ENCODE data around the gene CLDND2. TPM values are rescaled to one million over a fixed set of nuclear protein-coding genes. Genes with fewer than 3 reads are reported as not detected.

Gene CLDND2
- polyA plus RNA-seq, 1 experiment: not detected

DNA sequence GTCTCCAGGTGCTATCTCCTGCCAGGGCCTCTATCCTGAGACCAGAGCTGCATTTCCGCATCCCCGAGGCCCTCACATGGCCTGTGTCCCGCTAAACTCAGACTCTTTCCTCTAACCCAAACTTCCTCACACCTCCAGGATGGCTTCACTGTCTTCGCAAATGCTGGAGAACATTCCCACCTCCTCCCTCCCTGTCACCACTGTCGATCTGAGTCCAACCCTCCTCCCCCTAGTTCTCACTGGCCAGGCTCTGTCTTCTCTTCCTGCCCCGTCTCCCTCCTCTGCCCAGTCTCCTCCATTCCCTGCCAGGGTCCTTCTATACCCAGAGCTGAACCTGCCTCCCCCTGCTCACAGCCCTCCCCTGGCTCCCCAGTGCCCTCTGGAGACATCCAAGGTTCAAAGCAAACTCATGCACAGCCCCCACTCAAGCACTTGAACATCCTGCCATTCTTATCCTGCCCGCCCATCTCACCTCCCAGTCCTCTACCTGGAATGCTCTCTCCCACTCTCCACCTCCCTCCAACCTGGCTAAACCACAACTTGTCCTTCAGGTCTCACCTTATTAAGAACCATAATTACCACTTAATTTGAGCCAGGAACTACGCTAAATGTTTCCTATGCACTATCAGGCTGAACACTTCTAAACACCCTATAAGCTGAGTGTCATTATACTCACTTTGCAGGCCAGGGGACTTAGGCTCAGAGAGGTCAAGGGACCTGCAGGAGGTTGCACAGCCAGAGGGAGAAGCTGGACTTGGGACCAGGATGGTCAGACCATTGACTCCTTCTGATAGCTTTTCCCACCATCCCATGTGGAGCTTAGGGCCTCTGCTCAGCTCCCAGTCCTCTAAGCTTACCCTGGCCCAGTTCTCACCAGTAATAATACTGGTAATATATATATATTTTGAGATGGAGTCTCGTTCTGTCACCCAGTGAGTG lies 25.9 kb downstream of the CLDND2 start:
- DNase-seq (ENCODE audit: low read depth, low spot score): no peak
- Histone ChIP-seq H3K4me3 (ENCODE audit: low read depth, low read length) (no peak overlapping the region), H3K9me3 (ENCODE audit: control insufficient read depth, insufficient read depth, low read length) (no peaks in the 10 kb centered on the region), H3K27me3 (ENCODE audit: control insufficient read depth, insufficient read depth, low read length) (no peaks in the 10 kb centered on the region), H3K27ac (ENCODE audit: low read depth, low read length) (peak overlapping the region; percentile 11)
- TF ChIP-seq CTCF (IDR thresholded peaks at IDR 0.05; ENCODE audit: low read depth, low read length): no peak
- CTCF ChIA-PET: no interaction called here
- POLR2A ChIA-PET: no interaction called here

GRCh38 chr19:51341976-51342580 lies 26.7 kb downstream of the CLDND2 start, which contains the start of gene VSIG10L:
Gene VSIG10L, minus strand, starts transcription at chr19:51342139. Its CDS starts 15 bp downstream, at chr19:51342124.
- peak within 1 kb of the TSS; percentile 11 for H3K27ac ChIP-seq (ENCODE audit: low read depth, low read length)
- DNase-seq (ENCODE audit: low read depth, low spot score): no peak
- POLR2A ChIA-PET: no interaction called here
- H3K9me3 ChIP-seq (ENCODE audit: control insufficient read depth, insufficient read depth, low read length): no peaks in the 10 kb centered on the region
- no peak within 1 kb of the TSS for H3K4me3 ChIP-seq (ENCODE audit: low read depth, low read length)
- no peaks in the 10 kb centered on the region for H3K27me3 ChIP-seq (ENCODE audit: control insufficient read depth, insufficient read depth, low read length)
- CTCF ChIA-PET: interaction anchor here (0.6 to 0.7 kb wide), 2 partner anchors 15 to 315 kb away, joined by 3 to 6 read pairs; no protein-coding TSS in a partner anchor
- no peak for TF ChIP-seq CTCF (IDR thresholded peaks at IDR 0.05; ENCODE audit: low read depth, low read length)

- H3K9me3 ChIP-seq (ENCODE audit: control insufficient read depth, insufficient read depth, low read length): no peaks in the 10 kb centered on the region
- ChIA-PET CTCF (interaction anchor here (0.6 to 1.1 kb wide), 3 partner anchors 16 to 316 kb away, joined by 3 to 6 read pairs (median 3); no protein-coding TSS in a partner anchor), POLR2A (interaction anchor here (1.8 to 2.9 kb wide), 2 partner anchors 18 to 27 kb away, joined by 13 to 28 read pairs; no protein-coding TSS in a partner anchor)
- no peaks in the 10 kb centered on the region for H3K27me3 ChIP-seq (ENCODE audit: control insufficient read depth, insufficient read depth, low read length)
- no peak overlapping the region for H3K27ac ChIP-seq (ENCODE audit: low read depth, low read length)
- no peak for DNase-seq (ENCODE audit: low read depth, low spot score)
- TF ChIP-seq CTCF (IDR thresholded peaks at IDR 0.05; ENCODE audit: low read depth, low read length): no peak
- H3K4me3 ChIP-seq (ENCODE audit: low read depth, low read length): no peak overlapping the region
These were observed 27.7 kb downstream of the CLDND2 start for GRCh38 chr19:51341066-51341465.

- ChIA-PET POLR2A (interaction anchor here (0.6 to 2.9 kb wide), 11 partner anchors 8 to 954 kb away, joined by 3 to 28 read pairs (median 6); partner anchors contain the start of genes ETFB and ZNF175), CTCF (interaction anchor here (0.6 to 1.2 kb wide), 13 partner anchors 9 to 317 kb away, joined by 3 to 17 read pairs (median 4); partner anchors contain the start of gene ETFB)
- no peak for TF ChIP-seq CTCF (IDR thresholded peaks at IDR 0.05; ENCODE audit: low read depth, low read length)
- Histone ChIP-seq H3K4me3 (ENCODE audit: low read depth, low read length) (peak overlapping the region; percentile 75), H3K9me3 (ENCODE audit: control insufficient read depth, insufficient read depth, low read length) (no peaks in the 10 kb centered on the region), H3K27me3 (ENCODE audit: control insufficient read depth, insufficient read depth, low read length) (no peaks in the 10 kb centered on the region), H3K27ac (ENCODE audit: low read depth, low read length) (peak overlapping the region; percentile 47)
- DNase-seq (ENCODE audit: low read depth, low spot score): peak; percentile 91
These were observed 28.8 kb downstream of the CLDND2 start for GRCh38 chr19:51339687-51340656.
